B cell (primary cell): ENCODE results near the gene ZIC5.

Experiments used
- CTCF ChIP-seq: fragments of 200-600 bp; IDR thresholded peaks from one replicate; pipeline ENCODE4 v1.8.0; 2022; ENCODE audit warnings: antibody characterized with exemption, mild to moderate bottlenecking
- EZH2 ChIP-seq: IDR thresholded peaks from 2 replicates; pipeline ENCODE4 v1.6.1; 2012; ENCODE audit warnings: borderline replicate concordance, low read depth, mild to moderate bottlenecking, moderate library complexity, low read length; ENCODE audit not compliant: insufficient read depth, poor library complexity, severe bottlenecking

- TF ChIP-seq CTCF = no peak
- TF ChIP-seq EZH2 = no peak
Observed at GRCh38 chr13:99955747-99956472, 15.7 kb downstream of the ZIC5 start.
